ENCODE measurements around the gene EFCAB10. TPM values are rescaled to one million over a fixed set of nuclear protein-coding genes. Genes with fewer than 3 reads are reported as not detected.
"Not testable (repeated sequence)": the region's sequence is repeated elsewhere in the genome, so short reads cannot be mapped to it uniquely, and the experiment has no call there.

Gene EFCAB10
- total RNA-seq, 4 donors from 2014 or later = 2.6 TPM; not detected in 3

DNA sequence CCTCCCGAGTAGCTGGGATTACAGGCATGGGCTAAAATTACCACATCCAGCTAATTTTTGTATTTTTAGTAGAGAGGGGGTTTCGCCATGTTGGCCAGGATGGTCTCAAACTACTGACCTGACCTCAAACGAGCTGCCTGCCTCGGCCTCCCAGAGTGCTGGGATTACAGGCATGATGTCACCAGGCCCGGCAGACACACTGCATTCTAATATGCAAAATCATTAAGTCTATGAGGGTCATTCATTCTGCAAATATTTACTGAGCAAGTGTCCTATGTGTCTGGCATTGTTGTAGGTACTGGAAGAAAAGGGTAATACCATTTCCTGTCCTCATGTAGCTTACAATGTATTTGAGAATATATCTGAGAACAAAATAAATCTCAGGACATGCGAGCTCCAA lies 61.9 kb downstream of the EFCAB10 start:
- H3K9me3 ChIP-seq = no peaks in the 10 kb centered on the region
- H3K4me3 ChIP-seq = no peak overlapping the region
- intact Hi-C loops (cut with DNase I; ENCODE audit: low total_unique reads) = no loop called here
- TF ChIP-seq POLR2A (IDR thresholded peaks at IDR 0.05) = no peak
- TF ChIP-seq, protein P1, sequence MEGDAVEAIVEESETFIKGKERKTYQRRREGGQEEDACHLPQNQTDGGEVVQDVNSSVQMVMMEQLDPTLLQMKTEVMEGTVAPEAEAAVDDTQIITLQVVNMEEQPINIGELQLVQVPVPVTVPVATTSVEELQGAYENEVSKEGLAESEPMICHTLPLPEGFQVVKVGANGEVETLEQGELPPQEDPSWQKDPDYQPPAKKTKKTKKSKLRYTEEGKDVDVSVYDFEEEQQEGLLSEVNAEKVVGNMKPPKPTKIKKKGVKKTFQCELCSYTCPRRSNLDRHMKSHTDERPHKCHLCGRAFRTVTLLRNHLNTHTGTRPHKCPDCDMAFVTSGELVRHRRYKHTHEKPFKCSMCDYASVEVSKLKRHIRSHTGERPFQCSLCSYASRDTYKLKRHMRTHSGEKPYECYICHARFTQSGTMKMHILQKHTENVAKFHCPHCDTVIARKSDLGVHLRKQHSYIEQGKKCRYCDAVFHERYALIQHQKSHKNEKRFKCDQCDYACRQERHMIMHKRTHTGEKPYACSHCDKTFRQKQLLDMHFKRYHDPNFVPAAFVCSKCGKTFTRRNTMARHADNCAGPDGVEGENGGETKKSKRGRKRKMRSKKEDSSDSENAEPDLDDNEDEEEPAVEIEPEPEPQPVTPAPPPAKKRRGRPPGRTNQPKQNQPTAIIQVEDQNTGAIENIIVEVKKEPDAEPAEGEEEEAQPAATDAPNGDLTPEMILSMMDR (IDR thresholded peaks at IDR 0.05) = no peak
- DNase-seq = no peak
- no peaks in the 10 kb centered on the region for H3K27me3 ChIP-seq
- no peak overlapping the region for H3K27ac ChIP-seq
- H3K36me3 ChIP-seq = no peaks in the 10 kb centered on the region
- H3K4me1 ChIP-seq = no peaks in the 10 kb centered on the region

GRCh38 chr7:105515610-105516009 lies 65.7 kb downstream of the EFCAB10 start:
- H3K36me3 ChIP-seq; H3K4me3 ChIP-seq; H3K27ac ChIP-seq; H3K27me3 ChIP-seq; H3K4me1 ChIP-seq; DNase-seq; H3K9me3 ChIP-seq; intact Hi-C loops (cut with DNase I; ENCODE audit: low total_unique reads): not testable (repeated sequence)

Other genes with a start within 250 kb of the EFCAB10 start
- 100 to 1,000 TPM in 1 of 4 donors, 10 to 100 TPM in 3; 40.0 to 129 (median 76.6) TPM for gene SRPK2, start 192.6 kb downstream of the EFCAB10 start, total RNA-seq
- gene PUS7, start 59.2 kb downstream of the EFCAB10 start, total RNA-seq = 10 to 100 TPM; 11.0 to 40.9 (median 22.0) TPM
- 10 to 100 TPM; 17.1 to 28.9 (median 18.7) TPM for gene RINT1, start 49.3 kb downstream of the EFCAB10 start, total RNA-seq